ENCODE data around the gene SVBP.

- TF ChIP-seq CSRNP3 (CRISPR knock-in tag; IDR thresholded peaks at IDR 0.05) = no peak
- no peak for TF ChIP-seq CSDC2 (CRISPR knock-in tag; IDR thresholded peaks at IDR 0.05)
- TF ChIP-seq RARB (CRISPR knock-in tag; IDR thresholded peaks at IDR 0.05) = no peak
- TF ChIP-seq ZNF70 (CRISPR knock-in tag; IDR thresholded peaks at IDR 0.05) = no peak
- no peak for TF ChIP-seq ZNF565 (CRISPR knock-in tag; conservative IDR thresholded peaks at IDR 0.05; ENCODE audit: low read depth)
- TF ChIP-seq ZFP3 (CRISPR knock-in tag; IDR thresholded peaks at IDR 0.05) = no peak
- TF ChIP-seq TSHZ2 (CRISPR knock-in tag; IDR thresholded peaks at IDR 0.05) = no peak
- TF ChIP-seq ZC3H10 (CRISPR knock-in tag; IDR thresholded peaks at IDR 0.05) = no peak
- no peak for TF ChIP-seq PATZ1 (CRISPR knock-in tag; IDR thresholded peaks at IDR 0.05; ENCODE audit: borderline replicate concordance)
These were observed 31.1 kb downstream of the SVBP start for GRCh38 chr1:42786097-42786496.
